H7 (cell line): ENCODE results near the gene GPC3. TPM values are rescaled to one million over a fixed set of nuclear protein-coding genes. Genes with fewer than 3 reads are reported as not detected.
A peak's percentile ranks its signal among the peaks of the same experiment; 100 is the strongest.

Source experiments
- DNase-seq: peaks from one replicate; pipeline ENCODE4 v3.0.0; 2012
- H3K27me3 ChIP-seq: 2 replicates; pipeline ENCODE4 v1.6.0; 2011; ENCODE audit warnings: mild to moderate bottlenecking, low read length; ENCODE audit not compliant: control insufficient read depth, insufficient read depth
- H3K36me3 ChIP-seq: replicated peaks from 2 replicates; pipeline ENCODE4 v1.5.1; 2011; ENCODE audit warnings: low read length; ENCODE audit not compliant: control insufficient read depth, insufficient read depth
- H3K4me3 ChIP-seq: 2 replicates; pipeline ENCODE4 v1.5.1; 2011; ENCODE audit warnings: low read depth, mild to moderate bottlenecking, control low read depth, low read length, moderate library complexity; ENCODE audit not compliant: insufficient read depth
- total RNA-seq: library from RNA; depleted of rRNA; stranded (reverse); fragments of >200 nt; shearing (Covaris generic); gene quantifications from 2 replicates; pipeline ENCODE4 v1.2.3, GENCODE V29; 2014

The GPC3 gene
- total RNA-seq, 1 experiment from 2014 or later = 81.0 TPM

DNA sequence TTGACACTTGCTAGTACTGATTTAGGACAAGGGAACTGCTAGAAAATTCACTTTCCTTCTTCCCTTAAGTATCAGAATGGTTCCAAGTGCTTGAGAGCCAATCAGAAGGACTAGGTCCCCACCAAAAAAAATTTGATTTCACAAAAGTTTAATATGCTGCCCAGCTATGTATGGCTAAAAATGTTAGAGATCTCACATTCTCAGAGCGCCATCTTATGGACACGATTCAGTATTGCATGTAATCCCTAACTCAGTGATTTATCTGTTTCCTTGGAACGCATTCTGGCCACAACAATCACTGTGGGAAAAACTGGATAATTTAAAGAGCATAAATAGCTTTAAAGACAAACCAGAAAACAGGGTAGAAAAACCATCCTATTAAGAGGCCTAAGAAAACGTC lies 315.0 kb downstream of the GPC3 start:
- Histone ChIP-seq H3K4me3 (no peak overlapping the region), H3K27me3 (no peaks in the 10 kb centered on the region), H3K36me3 (no peaks in the 10 kb centered on the region)
- peak; percentile 64 for DNase-seq

DNA sequence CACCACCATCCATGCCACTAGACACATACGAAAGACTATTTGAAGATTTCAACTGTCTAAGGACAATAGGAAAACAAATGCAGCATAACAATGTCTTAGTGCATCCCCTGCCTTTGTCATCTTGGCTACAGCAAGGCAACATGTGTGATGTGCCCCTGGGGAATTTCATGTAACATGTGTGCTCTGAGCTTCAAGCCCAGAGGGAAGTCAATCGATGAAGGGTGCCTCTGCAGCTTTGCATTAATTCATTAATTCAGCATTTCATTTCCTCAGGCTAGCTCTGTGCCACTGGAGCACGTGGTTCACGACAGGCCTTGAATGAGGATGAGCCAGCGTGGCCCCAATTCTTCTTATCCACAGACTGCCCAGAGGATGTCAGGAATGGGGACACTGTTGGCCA lies 316.2 kb downstream of the GPC3 start:
- no peak for DNase-seq
- H3K4me3 ChIP-seq = no peak overlapping the region
- H3K36me3 ChIP-seq = no peaks in the 10 kb centered on the region
- H3K27me3 ChIP-seq = no peaks in the 10 kb centered on the region

DNA sequence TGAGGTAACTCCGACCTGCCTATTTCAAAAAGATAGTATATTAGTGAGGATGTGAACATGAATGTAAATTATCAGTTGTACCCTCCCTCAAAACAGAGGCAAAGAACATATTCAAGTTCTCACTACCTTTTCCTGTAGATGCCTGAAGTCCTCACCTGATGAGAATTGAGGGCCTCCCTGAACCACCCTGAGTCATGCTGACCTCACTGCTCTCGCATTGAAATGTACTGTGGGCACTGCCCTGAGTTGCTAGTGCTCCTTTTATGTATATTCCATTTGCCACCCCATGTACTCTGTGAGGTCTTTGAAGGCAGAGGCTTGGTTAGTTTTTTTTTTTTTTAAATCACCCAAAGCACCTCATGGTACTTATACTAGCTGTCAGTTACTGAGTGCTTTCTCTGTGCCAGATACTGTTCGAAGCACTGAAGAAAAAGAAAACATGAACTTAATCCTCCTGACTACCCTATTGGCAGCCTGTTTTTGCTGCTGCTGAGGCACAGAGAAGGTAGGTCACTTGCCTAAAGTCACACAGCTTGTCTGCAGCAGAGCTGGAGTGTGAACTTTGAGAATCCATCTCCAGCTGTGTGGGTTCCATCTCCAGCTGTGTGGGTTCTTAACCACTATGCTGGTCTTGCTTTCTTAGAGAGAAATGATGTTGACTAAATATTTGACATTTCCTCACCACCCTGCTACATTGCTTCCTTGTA lies 317.0 kb downstream of the GPC3 start:
- no peak overlapping the region for H3K4me3 ChIP-seq
- no peak for DNase-seq
- H3K36me3 ChIP-seq = no peaks in the 10 kb centered on the region
- H3K27me3 ChIP-seq = no peaks in the 10 kb centered on the region

DNA sequence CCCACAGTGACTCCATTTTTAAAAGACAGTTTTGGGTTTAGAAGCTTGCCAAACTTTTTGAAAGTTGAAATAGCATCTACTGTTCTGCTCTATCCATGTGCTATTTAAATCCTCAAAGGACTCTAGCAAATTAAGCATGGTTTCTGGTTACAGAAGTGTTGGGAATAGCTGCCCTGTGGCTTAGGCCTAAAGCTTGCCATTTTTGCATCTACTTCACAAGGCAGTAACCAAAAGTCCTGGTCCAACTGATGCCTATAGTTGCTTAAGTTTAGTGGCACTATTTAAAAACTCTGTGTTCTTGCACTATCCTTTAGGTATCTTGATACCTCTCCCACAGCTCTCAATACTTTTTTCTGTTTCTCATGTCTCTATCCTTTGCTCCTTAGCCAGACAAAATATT lies 319.1 kb downstream of the GPC3 start:
- Histone ChIP-seq H3K27me3 (no peaks in the 10 kb centered on the region), H3K36me3 (no peaks in the 10 kb centered on the region), H3K4me3 (no peak overlapping the region)
- no peak for DNase-seq

DNA sequence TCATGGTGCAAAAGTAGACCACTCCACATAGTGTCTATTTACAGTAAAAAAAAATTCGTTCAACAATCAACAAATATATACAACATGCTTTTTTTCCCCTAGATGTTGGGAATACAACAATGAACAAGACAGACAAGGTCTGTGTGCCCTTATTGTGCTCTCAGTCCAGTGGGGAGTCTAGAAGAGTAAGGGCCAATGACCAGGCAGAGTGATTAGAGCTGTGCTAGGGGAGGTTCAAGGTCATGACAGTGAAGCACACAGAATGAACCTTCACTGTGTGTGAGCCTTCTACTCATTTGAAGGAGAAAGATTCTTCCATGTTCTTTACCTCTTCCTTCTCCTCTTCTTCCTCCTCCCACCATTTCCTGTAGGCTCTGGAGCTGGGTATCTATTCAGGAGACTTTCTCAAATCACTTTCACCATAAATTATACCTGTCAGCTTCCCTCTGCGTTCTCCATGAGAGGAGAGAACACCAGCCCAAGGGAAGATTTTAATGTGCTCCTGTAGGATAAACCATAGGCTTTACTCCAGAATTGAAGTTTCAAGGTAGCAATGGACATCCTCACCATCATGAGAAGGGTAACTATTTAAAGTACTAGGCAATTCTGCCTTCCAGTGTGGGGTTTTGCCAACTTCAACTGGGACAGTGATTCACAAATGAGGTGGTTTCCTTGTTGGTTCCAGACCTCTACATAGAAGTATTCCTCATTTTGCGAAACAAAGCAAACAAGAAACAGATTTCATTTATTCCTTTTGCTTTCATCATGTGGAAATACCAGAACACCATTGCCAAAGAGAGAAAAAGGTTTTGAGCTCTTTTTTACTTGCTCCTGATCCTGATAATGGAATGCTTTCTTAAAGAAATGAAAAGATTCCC lies 323.2 kb downstream of the GPC3 start:
- no peak overlapping the region for H3K4me3 ChIP-seq
- DNase-seq = no peak
- no peaks in the 10 kb centered on the region for H3K27me3 ChIP-seq
- no peaks in the 10 kb centered on the region for H3K36me3 ChIP-seq

DNA sequence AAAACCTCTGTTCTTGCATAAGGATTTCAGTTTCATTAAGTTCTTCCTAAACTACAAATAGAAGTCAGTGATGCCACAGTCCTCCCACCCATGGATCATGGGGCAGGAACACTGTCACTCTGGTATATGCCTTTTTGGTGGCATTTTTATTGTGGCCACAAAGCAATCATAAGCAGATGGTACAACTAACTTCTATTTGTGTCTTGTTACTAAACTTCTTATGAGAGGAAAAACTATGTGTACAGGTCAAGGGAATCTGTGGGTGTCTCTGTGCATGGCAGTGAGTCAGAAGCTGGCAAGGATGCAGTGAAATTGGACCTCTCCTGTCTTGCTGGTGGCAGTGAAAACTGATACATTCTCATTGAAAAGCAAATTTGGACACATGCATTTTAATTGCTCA lies 325.1 kb downstream of the GPC3 start:
- Histone ChIP-seq H3K4me3 (no peak overlapping the region), H3K36me3 (no peaks in the 10 kb centered on the region), H3K27me3 (no peaks in the 10 kb centered on the region)
- no peak for DNase-seq

DNA sequence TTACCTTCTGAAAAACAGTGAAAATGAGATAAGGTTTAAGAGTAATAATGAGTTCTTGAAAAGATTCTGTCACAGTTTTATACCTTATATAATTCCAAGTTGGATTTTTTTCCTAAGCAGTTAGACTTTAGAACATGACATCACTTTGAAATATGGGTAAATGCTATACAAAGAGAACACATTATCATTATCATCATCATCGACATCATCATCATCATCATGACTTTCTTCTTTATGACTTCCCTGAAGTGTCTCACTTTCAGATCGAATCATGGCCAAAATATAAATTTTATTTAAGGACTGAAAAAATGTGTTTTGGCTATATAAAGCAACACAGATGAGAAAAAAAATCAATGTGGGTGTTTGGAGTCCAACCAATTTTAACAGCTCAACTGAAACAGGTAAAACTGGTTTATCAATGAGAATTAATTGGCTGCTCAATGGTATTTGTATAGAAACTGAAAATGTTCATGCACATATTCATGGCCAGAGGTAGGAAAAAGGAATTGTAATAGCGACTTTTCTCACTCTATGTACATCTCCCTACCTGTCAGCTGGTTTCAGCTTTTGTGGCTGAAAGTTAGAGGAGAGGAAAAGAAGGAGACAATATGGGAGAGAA lies 327.0 kb downstream of the GPC3 start:
- Histone ChIP-seq H3K4me3 (no peak overlapping the region), H3K36me3 (no peaks in the 10 kb centered on the region), H3K27me3 (no peaks in the 10 kb centered on the region)
- DNase-seq = no peak

DNA sequence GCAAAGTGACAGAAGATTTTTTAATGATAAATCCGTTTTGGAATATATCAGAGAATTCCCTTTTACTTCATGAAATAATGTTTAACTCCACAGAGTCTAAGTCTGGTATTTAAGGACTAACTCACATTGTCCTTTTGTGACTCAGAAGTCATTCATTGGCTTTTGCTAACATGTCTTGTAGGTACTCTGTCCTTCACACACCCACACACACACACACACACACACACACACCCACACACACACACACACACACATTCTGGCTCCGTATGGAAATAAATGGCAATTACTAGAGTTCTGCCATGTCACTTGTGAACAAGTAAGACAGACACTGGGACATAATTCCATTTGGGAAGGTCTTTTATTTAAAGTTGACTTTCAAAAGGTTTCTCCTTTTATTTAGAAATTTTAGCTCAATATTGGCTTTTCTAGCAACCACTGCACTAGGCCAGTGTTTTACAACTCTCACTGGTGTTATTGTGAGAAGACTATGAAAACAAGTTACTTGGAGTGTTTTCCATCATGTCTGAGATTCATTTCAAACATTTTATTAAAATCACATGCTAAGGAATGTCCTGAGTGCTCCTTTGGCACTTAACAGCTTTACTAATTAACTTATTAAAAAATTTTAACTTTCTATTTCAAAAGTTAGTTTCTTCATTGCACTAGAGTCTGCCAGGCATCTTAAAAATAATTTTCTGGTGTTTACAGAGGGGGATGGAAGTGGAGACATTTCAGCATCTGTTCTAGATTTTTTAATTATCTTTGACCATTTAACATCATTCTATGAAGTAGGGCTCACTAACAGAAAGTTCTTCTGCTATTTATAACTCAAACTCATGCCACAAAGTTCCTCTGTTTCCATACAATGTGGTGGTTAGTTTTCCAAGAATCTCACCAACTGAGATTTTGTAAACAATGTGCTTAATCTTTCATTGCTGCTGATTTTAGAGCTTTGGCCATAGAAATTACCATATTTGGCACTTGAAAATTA lies 329.8 kb downstream of the GPC3 start:
- no peak overlapping the region for H3K4me3 ChIP-seq
- H3K36me3 ChIP-seq = no peaks in the 10 kb centered on the region
- DNase-seq = no peak
- no peaks in the 10 kb centered on the region for H3K27me3 ChIP-seq

DNA sequence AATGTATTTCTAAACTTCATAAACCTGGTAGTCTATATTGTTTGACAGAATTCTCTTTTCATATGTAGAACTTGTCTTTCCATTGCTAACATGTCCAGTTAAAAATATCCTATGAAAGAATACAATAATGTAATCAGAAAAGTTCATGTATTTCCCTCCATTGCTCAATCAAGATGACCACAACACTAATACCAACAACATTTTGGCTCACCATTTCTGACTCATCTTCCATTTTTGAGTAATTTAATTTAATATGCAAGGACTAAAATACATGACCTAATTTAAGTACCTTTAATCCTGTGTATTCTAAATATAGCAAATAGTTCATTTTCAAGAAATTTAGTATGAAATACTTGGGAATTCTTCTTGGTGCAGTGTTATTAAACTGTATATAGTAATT lies 330.6 kb downstream of the GPC3 start:
- Histone ChIP-seq H3K27me3 (no peaks in the 10 kb centered on the region), H3K36me3 (no peaks in the 10 kb centered on the region), H3K4me3 (no peak overlapping the region)
- DNase-seq = no peak

DNA sequence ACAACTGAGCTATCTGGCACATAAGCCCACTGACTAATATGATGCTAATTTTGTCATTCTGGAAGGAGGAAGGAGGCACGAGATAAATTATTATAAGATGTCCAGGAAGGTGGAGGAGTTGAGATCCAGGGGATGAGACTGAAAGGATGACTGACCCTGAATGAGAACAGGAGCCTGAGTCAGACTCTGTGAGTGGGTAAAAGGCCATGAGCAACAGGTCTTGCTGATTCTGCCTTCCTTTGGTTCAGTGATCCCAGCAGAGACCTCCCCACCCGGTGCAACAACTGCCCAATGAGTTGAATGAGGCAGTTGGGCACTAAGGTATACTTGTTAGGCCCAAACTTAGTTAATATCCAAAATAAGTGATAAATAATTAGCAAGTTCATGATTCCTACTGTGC lies 332.0 kb downstream of the GPC3 start:
- no peak for DNase-seq
- Histone ChIP-seq H3K36me3 (no peaks in the 10 kb centered on the region), H3K4me3 (no peak overlapping the region), H3K27me3 (no peaks in the 10 kb centered on the region)

DNA sequence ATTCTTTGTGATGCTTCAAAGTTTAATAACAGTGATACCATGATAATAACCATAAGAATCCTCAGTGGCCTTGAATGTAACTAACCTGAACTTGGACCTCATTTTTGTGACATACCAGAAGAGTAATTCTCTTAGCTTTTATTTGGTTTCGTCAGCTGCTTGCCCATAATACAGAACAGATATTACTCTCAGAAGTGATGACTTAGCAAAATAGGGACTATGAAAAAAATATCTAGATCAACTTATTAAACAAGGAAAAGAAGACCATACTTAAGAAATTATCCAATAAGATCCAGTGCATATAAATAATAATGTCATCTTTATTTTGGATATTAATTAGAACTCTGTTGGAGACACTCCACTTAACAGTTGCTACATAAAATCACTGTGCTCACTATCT lies 333.2 kb downstream of the GPC3 start:
- Histone ChIP-seq H3K4me3 (no peak overlapping the region), H3K36me3 (no peaks in the 10 kb centered on the region), H3K27me3 (no peaks in the 10 kb centered on the region)
- no peak for DNase-seq

DNA sequence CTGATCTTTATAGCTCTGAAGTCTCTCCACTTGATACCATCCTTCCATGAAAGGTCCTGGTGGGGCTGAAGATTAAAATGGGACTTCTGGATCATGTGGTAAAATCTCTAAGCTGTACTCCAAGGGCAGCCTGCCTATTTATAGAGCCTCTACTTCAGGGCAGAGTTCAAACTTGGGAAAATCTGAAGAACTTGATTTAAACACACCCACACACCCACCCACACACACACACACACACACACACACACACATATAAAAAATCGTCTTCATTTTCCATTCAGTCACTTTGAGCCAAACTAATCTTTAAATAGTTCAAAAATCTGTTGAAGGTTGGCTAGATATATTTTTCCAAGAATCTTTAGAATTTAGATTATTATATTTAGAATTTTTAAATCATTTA lies 335.2 kb downstream of the GPC3 start:
- Histone ChIP-seq H3K4me3 (no peak overlapping the region), H3K36me3 (no peaks in the 10 kb centered on the region), H3K27me3 (no peaks in the 10 kb centered on the region)
- DNase-seq = no peak

DNA sequence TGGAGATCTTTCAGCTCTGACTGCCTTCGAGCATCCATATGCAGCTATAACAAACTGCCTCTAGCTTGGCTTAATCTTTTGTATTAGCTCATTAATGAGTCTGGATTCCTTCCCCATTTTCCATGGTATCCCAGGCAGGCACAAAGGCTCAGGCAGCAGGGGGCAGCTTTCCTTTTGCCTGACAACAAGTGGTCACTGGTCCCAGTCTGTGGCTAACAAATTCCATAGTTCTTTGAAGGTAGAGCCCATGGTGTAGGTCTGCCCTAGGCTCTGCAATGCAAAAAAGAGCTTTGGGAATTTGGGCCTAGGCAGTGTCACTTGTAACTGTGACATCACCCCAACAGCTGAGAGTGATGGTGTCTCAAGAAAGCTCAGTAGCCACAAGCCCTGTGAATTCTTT lies 335.7 kb downstream of the GPC3 start:
- peak; percentile 44 for DNase-seq
- Histone ChIP-seq H3K27me3 (no peaks in the 10 kb centered on the region), H3K36me3 (no peaks in the 10 kb centered on the region), H3K4me3 (no peak overlapping the region)

DNA sequence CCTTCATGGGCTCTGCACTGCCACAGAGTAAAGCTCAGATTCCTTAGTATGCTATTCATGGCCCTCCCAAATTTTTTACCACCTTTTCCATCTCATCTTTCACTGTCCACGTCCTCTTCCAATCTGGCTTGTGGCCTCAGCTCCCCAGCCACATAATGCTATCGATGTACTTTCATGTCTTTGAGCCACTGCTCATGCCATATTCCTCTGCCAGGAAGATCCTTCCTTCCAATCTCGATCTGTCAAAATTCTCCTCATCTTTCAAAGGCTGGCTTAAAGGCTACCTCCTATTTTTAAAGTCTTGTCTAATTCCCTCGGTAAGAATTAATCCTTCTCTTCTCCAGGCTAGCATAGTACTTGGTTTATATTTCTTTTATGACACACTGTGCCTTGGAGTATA lies 336.8 kb downstream of the GPC3 start:
- no peaks in the 10 kb centered on the region for H3K27me3 ChIP-seq
- H3K4me3 ChIP-seq = no peak overlapping the region
- no peaks in the 10 kb centered on the region for H3K36me3 ChIP-seq
- DNase-seq = no peak
